ENCODE measurements around the gene PRKCA.

PRKCA gene

GRCh38 chr17:66423056-66423955 lies 120.9 kb downstream of the PRKCA start:
- TF ChIP-seq GATA1 (IDR thresholded peaks at IDR 0.05; ENCODE audit: low read depth, low read length), result no peak
- TF ChIP-seq POLR2A (IDR thresholded peaks at IDR 0.05; ENCODE audit: low read length), result no peak
- DNase-seq, result no peak

- TF ChIP-seq POLR2A (IDR thresholded peaks at IDR 0.05; ENCODE audit: low read length) (no peak), GATA1 (IDR thresholded peaks at IDR 0.05; ENCODE audit: low read depth, low read length) (no peak)
- no peak for DNase-seq
Measured at GRCh38 chr17:66425756-66426396, 123.5 kb downstream of the PRKCA start.

GRCh38 chr17:66426397-66427033 lies 124.1 kb downstream of the PRKCA start:
- DNase-seq, result peak; percentile 31 to 35
- TF ChIP-seq GATA1 (IDR thresholded peaks at IDR 0.05; ENCODE audit: low read depth, low read length), result no peak
- no peak for TF ChIP-seq POLR2A (IDR thresholded peaks at IDR 0.05; ENCODE audit: low read length)

GRCh38 chr17:66427134-66427533 lies 124.7 kb downstream of the PRKCA start:
- DNase-seq, result no peak
- TF ChIP-seq GATA1 (IDR thresholded peaks at IDR 0.05; ENCODE audit: low read depth, low read length) (no peak), POLR2A (IDR thresholded peaks at IDR 0.05; ENCODE audit: low read length) (no peak)

GRCh38 chr17:66429680-66430079 lies 127.3 kb downstream of the PRKCA start:
- TF ChIP-seq POLR2A (IDR thresholded peaks at IDR 0.05; ENCODE audit: low read length) (no peak), GATA1 (IDR thresholded peaks at IDR 0.05; ENCODE audit: low read depth, low read length) (no peak)
- DNase-seq, result no peak

GRCh38 chr17:66430846-66431795 lies 128.7 kb downstream of the PRKCA start:
- TF ChIP-seq POLR2A (IDR thresholded peaks at IDR 0.05; ENCODE audit: low read length), result no peak
- no peak for TF ChIP-seq GATA1 (IDR thresholded peaks at IDR 0.05; ENCODE audit: low read depth, low read length)
- DNase-seq, result no peak

- no peak for DNase-seq
- TF ChIP-seq POLR2A (IDR thresholded peaks at IDR 0.05; ENCODE audit: low read length) (no peak), GATA1 (IDR thresholded peaks at IDR 0.05; ENCODE audit: low read depth, low read length) (no peak)
Measured at GRCh38 chr17:66431910-66432309, 129.5 kb downstream of the PRKCA start.

- TF ChIP-seq POLR2A (IDR thresholded peaks at IDR 0.05; ENCODE audit: low read length) (no peak), GATA1 (IDR thresholded peaks at IDR 0.05; ENCODE audit: low read depth, low read length) (no peak)
Measured at GRCh38 chr17:66432411-66432957, 130.1 kb downstream of the PRKCA start.

GRCh38 chr17:66432996-66433551 lies 130.7 kb downstream of the PRKCA start:
- no peak for DNase-seq
- no peak for TF ChIP-seq POLR2A (IDR thresholded peaks at IDR 0.05; ENCODE audit: low read length)
- no peak for TF ChIP-seq GATA1 (IDR thresholded peaks at IDR 0.05; ENCODE audit: low read depth, low read length)

More at GRCh38 chr17:66432411-66432957, 130.1 kb downstream of the PRKCA start:
- DNase-seq, result no peak

GRCh38 chr17:66435182-66435581 lies 132.8 kb downstream of the PRKCA start:
- no peak for DNase-seq
- TF ChIP-seq POLR2A (IDR thresholded peaks at IDR 0.05; ENCODE audit: low read length) (no peak), GATA1 (IDR thresholded peaks at IDR 0.05; ENCODE audit: low read depth, low read length) (no peak)

GRCh38 chr17:66436631-66437030 lies 134.2 kb downstream of the PRKCA start:
- TF ChIP-seq GATA1 (IDR thresholded peaks at IDR 0.05; ENCODE audit: low read depth, low read length), result no peak
- no peak for TF ChIP-seq POLR2A (IDR thresholded peaks at IDR 0.05; ENCODE audit: low read length)
- no peak for DNase-seq

- TF ChIP-seq GATA1 (IDR thresholded peaks at IDR 0.05; ENCODE audit: low read depth, low read length) (no peak), POLR2A (IDR thresholded peaks at IDR 0.05; ENCODE audit: low read length) (no peak)
- no peak for DNase-seq
Measured at GRCh38 chr17:66437476-66438026, 135.1 kb downstream of the PRKCA start.

Data from erythroblast (primary cell).